Muscle layer of duodenum (tissue), 2 donors: ENCODE data around the gene ZNRF3.
A peak's percentile ranks its signal among the peaks of the same experiment; 100 is the strongest.
"Not testable (repeated sequence)": the region's sequence is repeated elsewhere in the genome, so short reads cannot be mapped to it uniquely, and the experiment has no call there.

Experiments used
- H3K27ac ChIP-seq: one replicate; pipeline ENCODE4 v1.7.0; 2013; ENCODE audit warnings: mild to moderate bottlenecking, low read length
- H3K27me3 ChIP-seq: one replicate; pipeline ENCODE4 v1.7.0; 2013; ENCODE audit warnings: low read depth, mild to moderate bottlenecking, control low read depth, low read length
- H3K36me3 ChIP-seq, 2 donors: one replicate each; pipeline ENCODE4 v1.7.0; 2013; ENCODE audit warnings: low read length in 2 of 2, control low read depth in 1 of 2, mild to moderate bottlenecking in 1 of 2; ENCODE audit not compliant: insufficient read depth in 2 of 2, control insufficient read depth in 1 of 2
- H3K4me1 ChIP-seq, 2 donors: one replicate each; pipeline ENCODE4 v1.7.0; 2013; ENCODE audit warnings: low read length in 2 of 2, mild to moderate bottlenecking in 2 of 2, control low read depth in 1 of 2, moderate library complexity in 1 of 2; ENCODE audit not compliant: insufficient read depth in 2 of 2, control insufficient read depth in 1 of 2
- H3K4me3 ChIP-seq, 2 donors: one replicate each; pipeline ENCODE4 v1.7.0; 2013; ENCODE audit warnings: low read length in 2 of 2, low read depth in 1 of 2, mild to moderate bottlenecking in 1 of 2
- H3K9me3 ChIP-seq, 2 donors: one replicate each; pipeline ENCODE4 v1.7.0; 2013; ENCODE audit warnings: low read length in 2 of 2, control low read depth in 1 of 2, mild to moderate bottlenecking in 1 of 2; ENCODE audit not compliant: control insufficient read depth in 1 of 2
- donor health status: healthy.

ZNRF3 gene

DNA sequence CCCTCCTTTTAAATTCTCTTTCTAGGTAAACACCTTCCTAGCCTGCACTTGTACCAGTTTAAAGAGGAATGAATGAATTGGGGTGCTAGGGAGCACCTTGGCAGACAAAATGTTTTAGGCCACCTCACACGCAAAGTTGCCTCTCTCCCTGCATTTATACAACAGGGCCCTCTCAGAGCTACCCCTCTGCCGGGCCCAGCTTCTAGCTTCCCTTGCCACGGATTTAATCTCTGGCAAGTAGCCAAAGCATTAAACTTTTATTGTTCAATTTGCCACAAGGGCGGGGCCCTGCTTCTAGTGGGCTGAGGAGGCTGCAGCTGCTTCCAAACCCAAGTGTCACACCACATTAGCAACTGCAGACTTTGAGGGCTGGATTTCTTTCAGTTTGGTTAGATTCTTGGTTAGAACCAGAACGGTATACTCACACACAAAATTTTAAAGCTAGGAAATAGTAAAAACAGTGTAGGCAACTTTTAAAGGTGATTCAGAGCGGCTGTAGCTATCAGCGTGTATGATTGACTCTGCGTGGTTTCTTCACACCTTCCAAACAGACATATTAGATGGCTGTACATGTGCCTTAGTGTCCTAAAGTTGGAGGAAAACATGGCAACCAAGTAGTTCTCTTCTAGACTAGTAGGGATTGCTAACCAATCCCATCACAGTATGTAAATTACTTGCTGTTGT, 196.0 kb downstream of the ZNRF3 start:
- Histone ChIP-seq H3K4me1 (peaks cover 2 to 3% of the 10 kb centered on the region in 2 donors), H3K36me3 (no peaks in the 10 kb centered on the region), H3K27ac (no peak overlapping the region), H3K9me3 (no peaks in the 10 kb centered on the region), H3K27me3 (no peaks in the 10 kb centered on the region), H3K4me3 (no peak overlapping the region)

DNA sequence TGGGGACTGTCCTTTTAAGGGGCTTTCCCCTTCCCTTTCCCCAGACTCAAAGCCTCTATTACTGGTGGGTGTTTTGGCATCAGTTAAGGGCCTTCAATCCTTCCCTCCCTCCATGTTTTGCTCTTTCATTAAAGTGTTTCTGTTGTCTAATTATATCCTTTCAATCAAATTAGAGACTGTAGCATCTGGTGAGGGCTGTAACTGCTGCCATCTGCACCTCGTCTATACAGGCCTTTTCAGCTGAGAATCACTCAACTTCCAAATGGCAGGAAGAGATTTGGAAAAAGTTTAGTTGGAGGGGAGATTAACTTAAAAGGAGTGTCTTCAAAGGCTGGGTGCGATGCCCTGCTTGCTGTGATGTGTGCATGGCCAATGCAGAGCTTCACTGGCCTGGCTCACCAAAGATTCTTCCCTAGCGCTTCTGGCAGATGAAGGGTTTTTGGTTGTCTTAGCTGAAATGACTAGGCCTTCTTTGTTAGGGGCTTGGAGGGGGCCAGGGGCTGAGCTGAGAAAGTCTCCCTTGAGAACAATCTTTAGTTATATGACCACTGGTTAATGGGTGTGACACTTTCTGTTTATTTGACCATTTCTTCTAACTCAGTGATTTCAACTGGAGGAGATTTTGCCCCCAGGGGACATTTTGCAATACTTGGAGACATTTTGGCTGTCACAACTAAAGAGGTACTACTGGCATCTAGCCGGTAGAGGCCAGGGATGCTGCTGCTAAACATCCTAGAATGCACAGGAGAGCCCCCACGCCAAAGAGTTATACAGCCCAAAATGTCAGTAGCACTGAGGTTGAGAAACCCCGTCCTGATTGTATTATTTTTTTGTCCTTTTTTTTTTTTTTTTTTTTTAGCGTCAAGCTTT, 197.0 kb downstream of the ZNRF3 start:
- Histone ChIP-seq H3K4me3 (no peak overlapping the region), H3K27me3 (no peaks in the 10 kb centered on the region), H3K27ac (no peak overlapping the region)

DNA sequence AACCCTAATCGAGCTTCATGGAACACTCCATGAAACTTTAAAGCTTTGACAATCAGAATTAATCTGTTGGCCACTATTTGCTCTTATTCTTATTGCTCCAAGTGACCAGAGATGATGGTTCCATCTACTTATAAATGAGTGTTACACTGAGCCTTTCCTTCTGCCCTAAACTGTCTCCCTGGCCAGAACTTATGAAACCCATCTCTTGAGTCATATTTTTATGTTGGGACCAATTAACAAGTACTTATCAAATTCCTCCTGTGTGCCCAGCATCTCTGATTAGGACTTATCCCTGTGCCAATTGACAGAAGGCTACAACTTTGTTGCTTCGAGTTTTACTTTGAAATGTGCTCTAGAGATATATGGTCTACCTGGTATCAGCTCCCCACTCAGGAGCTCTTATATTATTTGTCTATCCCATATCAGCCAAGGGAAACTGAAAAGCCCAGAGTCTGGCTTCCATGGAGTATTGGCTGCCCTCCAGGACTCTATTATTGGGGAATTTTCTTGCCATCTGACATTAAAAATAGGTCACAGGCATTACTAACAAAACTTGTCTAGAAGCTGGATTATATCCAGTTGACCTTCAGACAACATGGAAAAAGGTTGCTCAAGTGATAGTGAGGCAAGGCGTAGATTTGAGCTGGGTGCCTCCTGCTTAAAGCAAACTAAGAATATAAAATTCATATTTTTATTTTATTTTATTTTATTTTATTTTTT, 198.3 kb downstream of the ZNRF3 start:
- Histone ChIP-seq H3K9me3 (no peaks in the 10 kb centered on the region), H3K27ac (no peak overlapping the region), H3K36me3 (no peaks in the 10 kb centered on the region), H3K4me3 (no peak overlapping the region), H3K4me1 (peaks cover 0 to 3% of the 10 kb centered on the region in 2 donors), H3K27me3 (no peaks in the 10 kb centered on the region)

More for the DNA sequence above, 197.0 kb downstream of the ZNRF3 start:
- Histone ChIP-seq H3K36me3 (no peaks in the 10 kb centered on the region), H3K4me1 (peaks cover 0 to 3% of the 10 kb centered on the region in 2 donors), H3K9me3 (no peaks in the 10 kb centered on the region)

DNA sequence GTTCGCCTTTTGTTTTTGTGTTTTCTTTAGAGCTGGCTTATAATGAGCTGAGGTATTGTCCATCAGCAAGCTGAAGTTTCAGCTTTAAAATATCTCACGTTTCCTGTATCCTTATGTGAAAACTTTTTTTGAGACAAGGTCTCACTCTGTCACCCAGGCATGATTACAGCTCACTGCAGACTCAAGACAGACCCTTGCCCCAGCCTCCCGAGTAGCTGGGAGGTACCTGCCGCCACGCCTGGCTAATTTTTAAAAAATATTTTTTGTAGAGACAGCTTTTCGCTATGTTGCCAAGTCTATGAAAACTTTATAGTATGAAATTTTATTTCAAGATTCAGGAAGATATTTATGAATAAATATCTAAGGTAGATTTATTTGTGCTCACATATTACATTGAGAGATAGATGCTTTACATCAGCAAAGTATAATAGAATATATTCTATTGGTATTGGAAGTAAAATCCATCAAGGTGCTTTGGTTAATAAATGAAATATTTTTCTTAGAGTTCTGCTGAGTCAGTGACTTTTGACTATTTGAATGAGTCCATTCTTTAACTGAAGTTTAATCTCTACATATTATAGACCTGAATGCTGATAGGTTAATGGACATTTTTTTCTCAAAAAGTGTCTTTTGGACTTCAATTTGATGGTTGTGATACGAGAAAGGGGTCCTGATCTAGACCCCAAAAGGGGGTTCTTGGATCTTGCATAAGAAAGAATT, 199.6 kb downstream of the ZNRF3 start:
- H3K4me3 ChIP-seq: no peak overlapping the region
- peak overlapping the region; percentile 20 for H3K27ac ChIP-seq
- H3K36me3 ChIP-seq: no peaks in the 10 kb centered on the region
- no peaks in the 10 kb centered on the region for H3K9me3 ChIP-seq
- no peaks in the 10 kb centered on the region for H3K27me3 ChIP-seq
- peaks cover 0 to 3% of the 10 kb centered on the region in 2 donors for H3K4me1 ChIP-seq

- H3K9me3 ChIP-seq, H3K36me3 ChIP-seq, H3K27me3 ChIP-seq, H3K4me3 ChIP-seq, H3K4me1 ChIP-seq, H3K27ac ChIP-seq: not testable (repeated sequence)
Observed at GRCh38 chr22:29083576-29083932, 200.2 kb downstream of the ZNRF3 start.

DNA sequence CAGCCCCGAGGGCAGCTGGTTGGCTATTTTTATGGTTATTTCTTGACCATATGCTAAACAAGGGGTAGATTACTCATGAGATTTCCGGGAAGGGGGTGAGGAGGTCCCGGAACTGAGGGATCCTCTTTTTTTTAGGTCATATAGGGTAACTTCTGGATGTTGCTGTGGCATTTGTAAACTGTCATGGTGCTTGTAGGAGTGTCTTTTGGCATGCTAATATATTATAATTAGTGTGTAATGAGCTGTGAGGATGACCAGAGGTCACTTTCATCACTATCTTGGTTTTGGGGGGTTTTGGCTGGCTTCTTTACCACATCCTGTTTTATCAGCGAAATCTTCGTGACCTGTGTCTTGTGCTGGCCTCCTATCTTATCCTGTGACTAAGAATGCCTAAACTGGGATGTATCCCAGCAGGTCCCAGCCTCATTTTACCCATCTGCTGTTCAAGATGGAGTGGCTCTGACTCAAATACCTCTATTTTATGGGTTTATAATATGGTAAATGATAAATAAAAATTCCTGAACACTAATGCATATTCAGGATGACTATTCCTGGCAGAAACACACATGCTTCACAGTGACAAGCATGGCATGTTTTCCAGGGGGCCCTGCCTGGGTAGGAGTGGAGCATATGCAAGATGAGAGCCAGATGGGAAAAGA, 200.7 kb downstream of the ZNRF3 start:
- no peak overlapping the region for H3K27ac ChIP-seq
- H3K4me3 ChIP-seq: no peak overlapping the region
- no peaks in the 10 kb centered on the region for H3K9me3 ChIP-seq
- H3K27me3 ChIP-seq: no peaks in the 10 kb centered on the region
- no peaks in the 10 kb centered on the region for H3K36me3 ChIP-seq
- no peaks in the 10 kb centered on the region for H3K4me1 ChIP-seq

GRCh38 chr22:29087012-29087411, 203.6 kb downstream of the ZNRF3 start:
- Histone ChIP-seq H3K27ac (no peak overlapping the region), H3K27me3 (no peaks in the 10 kb centered on the region), H3K9me3 (no peaks in the 10 kb centered on the region), H3K4me3 (no peak overlapping the region), H3K4me1 (no peaks in the 10 kb centered on the region), H3K36me3 (no peaks in the 10 kb centered on the region)

DNA sequence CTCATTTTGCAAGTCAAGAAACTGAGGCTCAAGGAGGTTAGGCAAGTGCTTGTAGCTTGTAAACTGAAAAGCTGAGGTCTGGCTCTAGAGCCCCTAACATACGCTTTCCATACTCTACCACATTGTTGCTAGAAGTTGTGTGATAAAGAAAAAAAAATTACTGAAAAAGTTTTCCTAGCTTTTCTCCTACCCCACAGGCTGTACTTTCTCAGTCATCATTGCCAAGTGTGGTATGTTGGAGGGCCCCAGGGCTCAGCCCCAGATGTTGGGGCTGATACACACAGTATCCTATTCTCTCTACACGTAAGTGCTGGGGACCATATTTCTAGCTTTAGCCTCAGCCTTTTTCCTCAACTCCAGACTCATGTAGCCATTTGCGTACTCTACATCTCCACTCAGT, 205.4 kb downstream of the ZNRF3 start:
- H3K9me3 ChIP-seq: no peaks in the 10 kb centered on the region
- H3K27ac ChIP-seq: no peak overlapping the region
- no peaks in the 10 kb centered on the region for H3K36me3 ChIP-seq
- peaks cover 0 to 10% of the 10 kb centered on the region in 2 donors for H3K4me1 ChIP-seq
- H3K27me3 ChIP-seq: no peaks in the 10 kb centered on the region
- H3K4me3 ChIP-seq: no peak overlapping the region

- Histone ChIP-seq H3K36me3 (no peaks in the 10 kb centered on the region), H3K4me3 (no peak overlapping the region), H3K27me3 (no peaks in the 10 kb centered on the region), H3K9me3 (no peaks in the 10 kb centered on the region), H3K27ac (no peak overlapping the region), H3K4me1 (peaks cover 0 to 14% of the 10 kb centered on the region in 2 donors)
Observed at GRCh38 chr22:29089507-29089906, 206.1 kb downstream of the ZNRF3 start.

- Histone ChIP-seq H3K27ac (no peak overlapping the region), H3K27me3 (no peaks in the 10 kb centered on the region)
Observed at GRCh38 chr22:29090039-29090438, 206.7 kb downstream of the ZNRF3 start.

More at GRCh38 chr22:29090039-29090438, 206.7 kb downstream of the ZNRF3 start:
- H3K4me3 ChIP-seq: no peak overlapping the region
- peaks cover 0 to 2% of the 10 kb centered on the region in 2 donors for H3K36me3 ChIP-seq
- no peaks in the 10 kb centered on the region for H3K9me3 ChIP-seq
- peaks cover 0 to 14% of the 10 kb centered on the region in 2 donors for H3K4me1 ChIP-seq
